Tibial nerve (tissue), 4 donors: Measurements from ENCODE around the gene MYH14. TPM values are rescaled to one million over a fixed set of nuclear protein-coding genes. Genes with fewer than 3 reads are reported as not detected.
"Not testable (repeated sequence)": the region's sequence is repeated elsewhere in the genome, so short reads cannot be mapped to it uniquely, and the experiment has no call there.

ENCODE experiments used
- DNase-seq, 2 donors: peaks; one replicate each; pipeline ENCODE4 v3.0.0-alpha.2; 2019; ENCODE audit warnings: low spot score in 2 of 2
- H3K27ac ChIP-seq, 4 donors: fragments of 200-600 bp; sonication (generic) in 3 of 4; one replicate each; pipeline ENCODE4 v1.5.1; 2017 to 2019; ENCODE audit warnings: mild to moderate bottlenecking in 1 of 4
- H3K27me3 ChIP-seq, 2 donors: fragments of 200-600 bp; sonication (generic) in 1 of 2; one replicate each; pipeline versions ENCODE4 v1.5.1 to v1.6.0; 2017 to 2019
- H3K36me3 ChIP-seq, 3 donors: fragments of 200-600 bp; sonication (generic); one replicate each; pipeline ENCODE4 v1.5.1; 2018 to 2019
- H3K4me1 ChIP-seq, 4 donors: fragments of 200-600 bp; sonication (generic) in 3 of 4; one replicate each; pipeline ENCODE4 v1.5.1; 2017 to 2019
- H3K4me3 ChIP-seq, 4 donors: fragments of 200-600 bp; sonication (generic) in 3 of 4; one replicate each; pipeline ENCODE4 v1.5.1; 2017 to 2019; ENCODE audit warnings: mild to moderate bottlenecking in 1 of 4, moderate library complexity in 1 of 4
- H3K9me3 ChIP-seq, 4 donors: fragments of 200-600 bp; sonication (generic) in 3 of 4; one replicate each; pipeline ENCODE4 v1.5.1; 2017 to 2019
- EP300 ChIP-seq, 2 donors: sonication (generic); formaldehyde crosslinking; IDR thresholded peaks; one replicate each; pipeline ENCODE4 v1.6.1; 2017; ENCODE audit warnings: antibody characterized with exemption in 2 of 2, mild to moderate bottlenecking in 1 of 2
- POLR2A ChIP-seq, 2 donors: fragments of 450-650 bp; IDR thresholded peaks; one replicate each; pipeline ENCODE4 v1.6.1; 2017; ENCODE audit warnings: antibody characterized with exemption in 2 of 2, mild to moderate bottlenecking in 2 of 2, moderate library complexity in 2 of 2
- WGBS, 2 donors: methylation state at CpG; one replicate each; pipeline ENCODE4 v1.1.5; 2018; 5-methylcytosine and 5-hydroxymethylcytosine counted together
- total RNA-seq, 4 donors: library from RNA; depleted of rRNA; stranded (reverse); fragments of >200 nt; gene quantifications; one replicate each; pipeline ENCODE4 v1.1.0, GENCODE V29; 2016
- TF ChIP-seq, protein P1 (sequence below), 5 experiments: fragments of 200-600 bp in 3 of 5; fragments of 450-650 bp in 2 of 5; sonication (generic) in 3 of 5; IDR thresholded peaks; one replicate each; pipeline ENCODE4 v1.5.1; 2016 to 2019; ENCODE audit warnings: antibody characterized with exemption in 5 of 5, mild to moderate bottlenecking in 3 of 5, moderate library complexity in 2 of 5

Gene MYH14
- total RNA-seq, 4 donors from 2014 or later, result 12.9 to 30.3 (median 15.3) TPM

DNA sequence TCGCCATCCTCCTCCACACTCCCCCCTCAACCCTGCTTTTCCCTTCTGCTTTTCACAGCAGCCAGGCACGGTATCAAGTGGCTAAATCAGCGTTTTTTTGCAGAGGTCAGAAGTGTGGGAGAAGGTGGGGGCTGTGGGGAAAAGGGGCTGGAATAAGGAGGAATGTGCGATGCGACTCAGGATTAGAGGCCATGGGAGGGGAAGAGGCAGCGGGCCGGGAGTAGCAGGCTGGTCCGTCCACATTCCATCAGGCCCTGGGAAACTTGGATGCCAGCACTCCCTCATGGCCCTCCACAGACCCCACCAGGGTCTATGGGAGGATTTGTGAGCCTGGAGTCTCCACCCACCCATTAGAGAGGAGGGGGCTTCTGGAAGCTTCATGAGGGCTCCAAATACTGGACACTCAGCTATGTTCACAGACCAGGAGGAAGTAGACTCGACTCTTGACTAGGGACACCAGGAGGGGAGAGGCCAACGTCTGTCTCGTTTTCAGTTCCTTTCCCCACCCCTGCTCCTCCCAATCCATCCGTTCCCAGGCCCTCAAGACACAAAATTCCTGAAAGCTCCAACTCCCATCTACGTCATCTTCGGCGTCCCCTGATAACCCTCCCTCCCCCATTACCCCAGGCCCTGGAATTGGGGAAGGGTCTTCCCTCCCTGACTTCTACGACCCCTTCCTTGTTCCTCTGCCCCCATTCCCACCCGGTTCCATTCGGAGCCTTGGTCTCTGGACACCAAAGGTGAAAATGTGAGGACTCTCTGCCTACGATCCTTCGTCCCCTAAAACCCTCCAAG is 129.0 kb downstream of the MYH14 start:
- Histone ChIP-seq H3K27ac (peak overlapping the region in 3 of 4 donors; percentile 71 to 87 (median 84)), H3K4me1 (peaks cover 0 to 51% (median 12%) of the 10 kb centered on the region in 4 donors), H3K36me3 (no peaks in the 10 kb centered on the region), H3K27me3 (peaks cover 0 to 74% of the 10 kb centered on the region in 2 donors), H3K9me3 (no peaks in the 10 kb centered on the region), H3K4me3 (peak overlapping the region in 3 of 4 donors; percentile 49 to 65 (median 51))
- WGBS, 2 donors, result 4% methylated on average over 20 of the region's 20 CpGs
- no peak for DNase-seq
- TF ChIP-seq POLR2A (IDR thresholded peaks at IDR 0.05) (no peak), EP300 (IDR thresholded peaks at IDR 0.05) (no peak)
- TF ChIP-seq, protein P1, sequence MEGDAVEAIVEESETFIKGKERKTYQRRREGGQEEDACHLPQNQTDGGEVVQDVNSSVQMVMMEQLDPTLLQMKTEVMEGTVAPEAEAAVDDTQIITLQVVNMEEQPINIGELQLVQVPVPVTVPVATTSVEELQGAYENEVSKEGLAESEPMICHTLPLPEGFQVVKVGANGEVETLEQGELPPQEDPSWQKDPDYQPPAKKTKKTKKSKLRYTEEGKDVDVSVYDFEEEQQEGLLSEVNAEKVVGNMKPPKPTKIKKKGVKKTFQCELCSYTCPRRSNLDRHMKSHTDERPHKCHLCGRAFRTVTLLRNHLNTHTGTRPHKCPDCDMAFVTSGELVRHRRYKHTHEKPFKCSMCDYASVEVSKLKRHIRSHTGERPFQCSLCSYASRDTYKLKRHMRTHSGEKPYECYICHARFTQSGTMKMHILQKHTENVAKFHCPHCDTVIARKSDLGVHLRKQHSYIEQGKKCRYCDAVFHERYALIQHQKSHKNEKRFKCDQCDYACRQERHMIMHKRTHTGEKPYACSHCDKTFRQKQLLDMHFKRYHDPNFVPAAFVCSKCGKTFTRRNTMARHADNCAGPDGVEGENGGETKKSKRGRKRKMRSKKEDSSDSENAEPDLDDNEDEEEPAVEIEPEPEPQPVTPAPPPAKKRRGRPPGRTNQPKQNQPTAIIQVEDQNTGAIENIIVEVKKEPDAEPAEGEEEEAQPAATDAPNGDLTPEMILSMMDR (IDR thresholded peaks at IDR 0.05), result no peak

DNA sequence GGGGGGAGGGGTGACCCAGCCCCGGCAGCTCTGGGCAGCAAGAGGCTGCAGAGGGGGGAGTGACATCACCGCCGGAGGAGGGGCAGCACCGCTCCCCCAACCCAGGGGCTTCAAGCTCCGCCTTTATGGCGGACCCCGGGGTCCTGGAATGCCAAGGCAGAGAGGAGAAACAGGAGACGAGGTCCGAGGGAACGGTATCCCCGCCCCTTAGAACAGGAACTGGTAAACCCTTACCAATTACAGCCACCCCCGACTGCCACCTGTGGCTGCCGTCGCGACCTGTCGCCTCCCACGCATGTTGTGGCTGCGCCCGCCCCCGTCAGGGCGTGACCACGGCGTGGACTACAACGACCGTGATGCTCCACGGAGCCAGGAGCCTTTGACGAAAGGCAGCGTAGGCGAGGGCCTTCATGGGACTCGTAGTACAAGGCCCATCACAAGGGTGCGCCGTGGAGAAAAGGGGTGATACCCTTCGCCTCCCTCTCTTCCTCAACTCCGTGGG is 129.9 kb downstream of the MYH14 start:
- Histone ChIP-seq H3K27me3 (peaks cover 0 to 67% of the 10 kb centered on the region in 2 donors), H3K27ac (peak overlapping the region in 3 of 4 donors; percentile 71 to 87 (median 84)), H3K9me3 (no peaks in the 10 kb centered on the region), H3K36me3 (no peaks in the 10 kb centered on the region), H3K4me3 (peak overlapping the region; percentile 31 to 65 (median 50)), H3K4me1 (peaks cover 0 to 51% (median 12%) of the 10 kb centered on the region in 4 donors)
- TF ChIP-seq, protein P1 (IDR thresholded peaks at IDR 0.05), result no peak
- TF ChIP-seq EP300 (IDR thresholded peaks at IDR 0.05) (no peak), POLR2A (IDR thresholded peaks at IDR 0.05) (no peak)
- WGBS, 2 donors, result 2 to 3% methylated on average over 20 to 24 of the region's 34 CpGs
- peak; percentile 45 to 50 for DNase-seq

DNA sequence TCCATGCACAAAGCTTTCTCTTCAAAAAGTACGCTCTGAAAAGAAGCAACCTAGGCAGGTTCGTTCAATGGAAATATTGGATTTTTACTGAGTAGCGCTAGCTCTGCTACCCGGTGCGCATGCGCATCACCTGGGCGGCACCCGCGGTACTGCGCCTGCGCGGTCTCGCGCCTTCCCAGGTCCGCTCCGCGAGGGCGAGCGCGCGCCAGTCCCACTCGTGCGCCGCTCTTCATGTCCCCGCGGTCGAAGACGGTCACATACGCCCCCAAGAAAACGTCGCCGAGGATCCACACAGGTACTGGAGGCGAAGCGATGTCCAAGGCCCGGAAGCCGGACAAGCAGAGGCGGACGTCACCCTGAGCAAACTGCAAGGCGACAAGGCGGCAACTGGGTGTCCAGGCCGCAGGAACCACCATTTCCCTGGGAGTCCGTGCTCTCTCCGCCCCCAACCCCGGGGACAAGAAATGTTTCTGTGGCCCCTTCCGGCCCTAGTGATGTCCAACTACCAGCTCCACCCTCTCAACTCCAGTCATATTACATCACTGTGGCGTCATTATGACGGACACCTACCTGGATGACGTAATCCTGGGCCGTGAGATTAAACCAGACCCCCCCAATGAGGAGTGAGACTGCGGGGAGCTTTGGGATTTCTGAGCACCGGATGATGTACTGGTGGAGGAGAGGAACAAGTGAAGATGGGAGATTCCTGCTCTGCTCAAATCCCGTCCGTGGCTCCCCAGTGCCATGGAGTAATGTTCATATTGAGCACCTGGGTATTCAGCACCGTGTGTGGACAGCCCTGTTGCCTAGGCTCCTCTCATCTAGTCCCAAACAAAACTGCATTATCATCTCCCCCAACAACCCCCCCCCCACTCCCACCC is 130.6 kb downstream of the MYH14 start:
- Histone ChIP-seq H3K27me3 (peaks cover 0 to 66% of the 10 kb centered on the region in 2 donors), H3K27ac (peak overlapping the region; percentile 21 to 87 (median 72)), H3K4me3 (peak overlapping the region; percentile 31 to 65 (median 50)), H3K9me3 (no peaks in the 10 kb centered on the region), H3K36me3 (no peaks in the 10 kb centered on the region), H3K4me1 (peaks cover 0 to 51% (median 12%) of the 10 kb centered on the region in 4 donors)
- 18 to 28% methylated on average over 18 to 35 of the region's 54 CpGs for WGBS, 2 donors
- TF ChIP-seq, protein P1 (IDR thresholded peaks at IDR 0.05), result peak in 2 of 5 experiments; percentile 25 to 26
- peak; percentile 43 to 55 for TF ChIP-seq POLR2A (IDR thresholded peaks at IDR 0.05)
- peak; percentile 51 to 89 for TF ChIP-seq EP300 (IDR thresholded peaks at IDR 0.05)
- DNase-seq, result peak in 1 of 2 donors; percentile 36

DNA sequence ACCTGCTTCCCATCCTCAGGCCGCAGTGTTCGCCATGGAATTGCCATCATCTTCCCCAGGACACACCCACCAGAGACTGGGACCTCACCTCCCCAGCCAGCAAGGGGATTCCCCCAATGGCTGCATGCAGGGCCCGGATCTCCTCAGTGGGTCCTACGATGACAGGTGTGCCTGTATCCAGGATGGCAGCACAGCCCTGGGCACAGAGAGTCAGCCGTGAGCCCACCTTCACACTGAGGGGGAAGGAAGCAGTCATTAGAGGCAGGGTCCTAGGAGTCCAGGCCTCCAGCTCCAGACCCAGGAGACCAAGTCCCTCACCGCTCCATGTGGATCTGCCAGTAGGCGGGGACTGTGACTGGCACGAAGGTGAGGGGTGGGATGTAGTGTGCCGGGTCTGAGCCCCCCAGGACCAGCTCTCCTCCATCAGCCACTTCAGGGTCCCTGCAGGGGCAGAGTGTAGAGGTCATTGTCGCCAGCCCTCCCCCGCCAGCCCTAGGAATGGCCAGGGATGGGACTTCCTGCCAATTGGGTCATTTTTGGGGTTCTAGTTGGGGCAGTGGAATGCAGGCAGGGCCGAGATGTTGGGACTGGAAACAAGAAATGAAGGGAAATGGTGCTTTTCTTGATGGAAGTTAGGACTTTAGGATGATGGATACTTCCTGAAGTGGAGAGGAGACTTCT is 131.5 kb downstream of the MYH14 start:
- Histone ChIP-seq H3K27me3 (peaks cover 0 to 57% of the 10 kb centered on the region in 2 donors), H3K4me3 (no peak overlapping the region), H3K4me1 (peaks cover 0 to 42% (median 10%) of the 10 kb centered on the region in 4 donors), H3K36me3 (no peaks in the 10 kb centered on the region), H3K27ac (no peak overlapping the region), H3K9me3 (no peaks in the 10 kb centered on the region)
- TF ChIP-seq POLR2A (IDR thresholded peaks at IDR 0.05), result no peak
- DNase-seq, result no peak
- WGBS, 2 donors, result 92 to 95% methylated on average over 12 of the region's 12 CpGs

DNA sequence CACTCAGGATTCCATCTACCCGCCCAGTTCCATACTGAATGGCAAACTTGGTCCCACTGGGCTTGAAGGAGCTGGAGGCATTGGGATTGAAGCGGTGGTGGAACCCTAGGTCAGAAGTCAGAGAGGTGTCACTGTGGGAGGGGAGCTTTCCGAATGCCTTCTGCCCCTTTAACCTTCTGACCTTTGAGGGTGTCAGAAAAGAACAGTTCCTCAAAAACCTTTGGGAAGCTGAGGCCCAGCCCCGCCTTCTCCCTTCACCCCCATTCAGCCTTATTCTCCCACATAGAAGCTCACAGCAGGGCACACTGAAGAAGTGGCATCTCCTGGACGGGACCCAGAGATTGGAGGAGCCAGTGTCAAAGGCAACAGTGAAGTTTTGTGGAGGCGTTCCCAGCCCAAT is 133.6 kb downstream of the MYH14 start:
- not testable (repeated sequence) for H3K36me3 ChIP-seq, H3K4me3 ChIP-seq, H3K27ac ChIP-seq, H3K9me3 ChIP-seq, DNase-seq
- 77 to 84% methylated on average over 6 of the region's 6 CpGs for WGBS, 2 donors
- H3K27me3 ChIP-seq, result peaks cover 0 to 35% of the 10 kb centered on the region in 2 donors
- peaks cover 0 to 22% (median 0%) of the 10 kb centered on the region in 4 donors for H3K4me1 ChIP-seq
